ENCODE measurements around the gene MUC6.

MUC6 gene

DNA sequence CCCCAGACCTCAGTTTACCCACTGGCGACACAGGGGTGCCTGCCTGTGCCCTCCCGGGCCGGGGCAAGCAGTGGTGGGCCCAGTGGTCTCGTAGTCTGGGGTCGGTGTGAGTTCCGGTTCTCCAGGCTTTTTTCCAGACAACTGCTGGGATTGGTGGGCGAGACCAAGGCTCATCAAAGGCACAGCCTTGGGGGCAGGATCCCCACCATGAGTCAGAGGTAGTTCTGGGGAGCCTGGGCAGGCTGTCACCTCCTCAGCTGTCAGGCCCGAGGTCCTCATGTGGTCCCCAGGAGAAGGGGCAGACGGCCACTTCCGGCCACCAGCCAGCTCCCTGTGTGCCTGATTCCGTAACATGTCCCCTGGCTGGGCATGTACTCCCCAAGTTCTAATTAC, 37.3 kb upstream of the MUC6 start:
- FAIRE-seq (no peak), DNase-seq (ENCODE audit: insufficient read length, low spot score) (no peak)

DNA sequence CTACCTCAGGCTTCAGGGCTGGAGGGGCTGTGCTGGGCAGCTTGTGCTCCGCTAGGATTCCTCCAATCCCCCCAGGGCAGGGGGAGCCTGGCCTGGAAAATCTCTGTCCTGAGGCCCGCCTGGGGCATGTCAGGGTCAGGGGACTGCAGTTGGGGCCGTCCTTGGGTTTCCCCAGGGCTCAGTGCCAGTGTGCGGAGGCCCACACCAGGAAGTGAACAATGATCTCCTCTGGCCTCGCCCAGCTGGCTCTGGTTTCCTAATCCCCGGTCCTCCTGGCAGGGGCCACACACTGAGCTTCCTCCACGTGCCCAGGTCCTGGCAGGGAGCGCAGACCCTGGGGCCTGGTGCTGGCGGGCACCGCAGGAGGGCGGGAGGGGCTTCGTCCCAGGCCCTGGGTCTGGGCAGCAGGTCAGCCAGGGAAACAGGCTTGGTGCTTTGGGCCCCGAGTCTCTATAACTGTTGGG, 36.8 kb upstream of the MUC6 start:
- DNase-seq (ENCODE audit: insufficient read length, low spot score), result peak; percentile 61
- peak; percentile 75 for FAIRE-seq

DNA sequence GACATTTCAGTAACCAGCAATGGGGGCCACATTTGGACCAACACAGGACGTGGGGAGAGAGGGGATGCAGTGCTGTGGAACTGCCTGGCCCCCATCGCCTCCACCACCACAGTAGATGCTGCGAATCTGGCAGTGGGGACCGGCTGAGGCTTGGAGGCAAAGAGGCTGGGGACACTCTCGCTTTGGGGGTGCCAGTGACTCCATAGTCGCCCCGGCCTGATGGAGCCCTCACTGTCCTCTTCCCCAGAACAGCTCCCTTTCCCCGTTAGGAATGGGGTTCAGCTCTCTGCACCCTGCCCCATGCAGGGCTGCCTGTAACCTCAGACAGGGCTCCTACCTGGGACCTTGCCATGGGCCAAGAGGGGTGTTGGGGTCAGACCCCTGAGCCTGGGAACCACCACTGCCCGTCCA, 36.3 kb upstream of the MUC6 start:
- FAIRE-seq, result no peak
- DNase-seq (ENCODE audit: insufficient read length, low spot score), result no peak

DNA sequence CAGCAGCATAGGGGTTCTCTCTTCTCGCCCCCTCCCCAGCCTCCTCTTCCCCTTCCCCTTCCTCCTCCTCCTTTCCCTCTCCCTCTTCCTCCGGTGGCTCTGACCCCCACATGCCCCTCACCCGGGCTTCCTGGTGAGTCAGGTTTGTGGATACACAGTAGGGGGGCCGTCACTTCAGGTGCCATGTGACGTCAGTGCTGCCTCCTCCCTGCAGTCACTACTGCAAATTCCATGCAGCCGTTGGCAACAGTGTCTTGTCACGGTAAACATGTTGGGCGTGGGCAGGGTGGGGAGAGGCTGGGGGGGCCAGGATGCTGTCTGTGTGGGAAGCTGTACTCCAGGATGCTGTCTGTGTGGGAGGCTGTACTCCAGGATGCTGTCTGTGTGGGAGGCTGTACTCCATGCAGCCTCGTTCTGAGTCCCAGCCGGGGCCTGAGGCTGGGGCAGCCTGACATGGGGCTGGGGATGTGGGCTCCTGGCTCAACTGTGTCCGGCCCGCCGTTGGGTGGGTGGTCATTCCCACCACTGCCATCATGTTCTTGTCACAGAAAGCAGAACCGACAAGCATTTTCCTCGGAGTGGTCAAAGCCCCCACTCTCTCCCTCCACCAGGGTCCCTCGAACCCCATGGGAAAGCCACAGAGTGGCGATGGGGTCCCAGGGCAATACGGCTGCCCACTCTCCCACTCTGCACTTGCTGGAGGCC, 35.8 kb upstream of the MUC6 start:
- peak; percentile 91 for FAIRE-seq

DNA sequence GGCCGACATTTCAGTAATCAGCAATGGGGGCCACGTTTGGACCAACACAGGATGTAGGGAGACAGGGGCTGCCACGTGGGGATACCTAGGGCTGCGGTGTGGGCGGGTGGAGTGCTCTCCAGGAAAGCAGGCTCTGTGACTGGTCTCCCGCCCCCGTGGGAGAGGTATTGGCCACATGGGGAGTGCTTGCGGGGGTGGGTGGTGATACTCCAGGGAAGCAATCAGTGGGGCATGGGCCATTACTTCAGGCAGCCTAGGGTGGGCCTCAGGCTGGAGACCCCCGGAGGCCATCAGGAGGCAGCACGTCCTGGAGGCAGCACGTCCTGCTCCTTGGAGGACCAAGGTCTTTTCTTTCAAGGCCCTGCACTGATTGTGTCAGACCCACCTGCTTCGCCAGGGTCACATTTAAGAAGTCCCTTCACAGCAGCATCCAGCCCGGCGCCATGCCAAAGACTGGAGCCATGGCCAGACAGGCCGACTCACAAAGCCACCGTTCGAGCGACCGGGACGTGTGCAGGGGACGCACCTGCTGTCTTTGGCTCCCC, 35.1 kb upstream of the MUC6 start:
- FAIRE-seq, result no peak
- no peak for DNase-seq (ENCODE audit: insufficient read length, low spot score)

More for the DNA sequence above, 35.8 kb upstream of the MUC6 start:
- peak; percentile 69 for DNase-seq (ENCODE audit: insufficient read length, low spot score)

DNA sequence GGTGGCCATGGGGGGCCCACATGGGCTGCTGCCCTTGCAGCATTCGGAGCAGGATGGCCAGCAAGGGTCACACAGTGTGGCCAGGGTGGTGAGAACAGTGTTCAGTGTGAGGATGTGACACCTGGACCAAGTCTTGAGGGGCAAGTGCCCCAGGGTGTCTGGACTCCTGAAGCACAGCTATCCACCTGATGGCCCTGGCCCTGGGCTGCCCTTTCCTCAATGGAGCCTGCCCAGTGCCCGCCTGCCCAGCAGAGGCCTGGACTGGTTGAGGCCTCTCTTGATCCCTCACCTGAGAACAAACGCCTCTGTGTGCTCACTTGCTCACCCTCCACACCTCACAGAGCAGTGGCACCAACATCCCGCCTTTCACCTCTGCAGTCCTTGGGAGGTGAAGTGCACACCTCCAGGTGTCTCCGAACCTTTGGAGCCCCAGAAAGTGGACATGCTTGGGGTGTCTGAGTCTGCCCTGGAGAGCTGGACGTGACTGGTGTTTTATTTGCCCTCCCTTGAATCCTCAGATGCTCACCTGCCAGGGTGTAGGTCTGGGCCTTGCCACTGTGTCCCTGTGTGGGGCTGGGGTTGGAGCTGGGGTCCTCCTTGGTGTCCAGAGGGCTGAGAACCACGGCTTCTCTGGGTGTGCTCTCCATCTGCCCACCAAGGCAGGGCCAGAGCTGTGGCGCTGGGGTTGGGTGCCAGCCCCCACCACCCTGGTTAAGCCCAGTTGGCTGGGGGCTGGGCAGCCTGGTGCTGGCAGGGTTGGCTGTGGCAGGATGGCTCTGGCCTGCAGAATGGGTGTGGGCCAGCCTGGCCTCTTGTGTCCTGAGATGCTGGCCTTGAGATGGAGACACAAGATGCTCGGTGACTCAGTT, 34.3 kb upstream of the MUC6 start:
- FAIRE-seq (peak; percentile 9), DNase-seq (ENCODE audit: insufficient read length, low spot score) (no peak)

DNA sequence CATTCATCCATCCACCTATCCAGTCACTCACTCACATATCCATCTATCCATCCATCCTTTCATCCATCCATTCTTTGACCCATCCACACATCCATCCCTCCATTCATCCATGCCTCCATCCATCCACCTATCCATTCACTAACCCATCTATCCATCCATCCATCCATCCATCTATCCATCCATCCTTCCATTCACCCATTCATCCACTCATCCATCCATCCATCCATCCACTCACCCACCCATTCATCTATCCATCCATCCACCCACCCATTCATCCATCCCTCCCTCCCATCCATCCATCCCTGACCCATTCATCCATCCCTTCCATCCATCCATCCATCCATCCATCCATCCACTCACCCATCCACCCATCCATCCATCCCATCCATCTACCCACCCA, 33.2 kb upstream of the MUC6 start:
- no peak for DNase-seq (ENCODE audit: insufficient read length, low spot score)
- FAIRE-seq, result no peak

DNA sequence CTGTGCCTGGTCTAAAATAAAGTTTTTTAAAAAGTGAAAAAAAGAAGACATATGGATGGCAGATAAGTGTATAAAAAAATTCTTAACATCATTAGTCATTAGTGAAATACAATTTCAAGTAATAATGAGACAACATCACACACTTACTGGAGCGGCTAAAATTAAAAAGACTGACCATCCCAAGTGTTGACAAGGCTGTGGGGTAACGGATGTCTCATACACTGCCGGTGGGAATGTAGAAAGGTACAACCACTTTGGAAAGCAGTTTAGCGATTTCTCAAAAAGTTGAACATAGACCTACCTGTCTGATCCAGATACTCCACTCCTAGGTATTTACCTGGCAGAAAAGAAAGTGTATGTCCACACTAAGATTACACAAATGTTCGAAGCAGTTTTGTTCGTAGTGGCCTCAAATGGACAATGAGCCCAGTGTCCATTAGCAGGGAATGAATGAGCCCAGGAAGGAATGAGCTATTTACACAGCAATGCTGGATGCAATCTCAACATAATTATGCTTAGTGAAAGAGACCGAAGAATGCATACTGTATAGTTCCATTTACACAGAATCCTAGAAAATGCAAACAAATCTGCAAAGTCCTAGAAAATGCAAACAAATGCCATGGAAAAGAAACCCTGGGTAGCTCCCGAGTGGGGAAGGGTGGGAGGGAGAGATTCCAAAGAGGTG, 31.4 kb upstream of the MUC6 start:
- DNase-seq (ENCODE audit: insufficient read length, low spot score), result no peak
- FAIRE-seq, result no peak

DNA sequence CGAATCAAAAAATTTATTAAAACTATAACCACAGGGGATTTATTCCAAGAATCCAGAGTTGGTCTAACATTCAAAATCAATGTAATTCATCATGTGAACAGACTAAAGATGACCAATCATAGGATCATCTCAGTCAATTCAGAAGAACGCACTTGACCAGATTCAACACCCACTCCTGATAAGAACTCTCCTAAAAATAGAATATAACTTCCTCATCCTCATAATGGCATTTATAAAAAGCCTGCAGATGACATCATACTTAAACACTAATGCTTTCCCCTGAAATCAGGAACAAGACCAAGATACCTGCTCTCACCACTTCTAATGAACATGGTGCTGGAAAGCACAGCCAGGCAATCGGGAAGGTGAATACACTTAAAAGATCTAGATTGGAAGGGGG, 27.6 kb upstream of the MUC6 start:
- FAIRE-seq, result no peak
- no peak for DNase-seq (ENCODE audit: insufficient read length, low spot score)

DNA sequence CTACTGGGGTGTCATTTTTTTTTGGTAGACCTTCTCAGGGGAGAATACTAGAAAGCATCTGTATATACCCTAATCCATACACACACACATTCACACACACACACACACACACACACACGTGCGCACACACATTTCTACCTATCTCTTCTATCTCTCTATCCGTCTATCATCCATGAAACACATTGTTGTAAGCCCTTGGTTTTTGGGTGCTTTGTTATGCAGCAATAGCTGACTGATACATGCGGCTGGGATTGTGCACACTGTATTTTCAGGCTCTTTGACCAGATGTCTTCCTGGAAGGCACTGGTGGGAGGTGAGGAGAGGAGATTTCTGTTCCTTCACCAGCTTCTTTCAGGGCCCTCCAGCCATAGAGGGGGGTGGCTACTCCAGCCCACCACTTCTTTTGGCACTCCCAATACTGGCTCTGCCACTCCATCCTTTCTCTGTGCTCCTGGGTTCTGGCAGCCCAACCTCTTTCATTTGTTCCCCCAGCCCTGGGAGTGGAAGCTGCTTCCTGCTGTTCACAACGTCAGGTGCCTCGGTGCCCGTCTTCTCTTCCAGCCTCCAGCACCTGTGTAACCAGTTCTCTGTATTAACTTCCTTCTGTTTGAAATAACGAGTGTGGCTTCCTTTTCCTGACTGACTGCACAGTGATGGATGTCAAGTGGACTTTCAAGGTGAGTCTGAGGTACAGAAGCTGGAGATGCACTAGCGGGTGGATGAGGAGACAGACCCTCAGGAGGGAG, 25.7 kb upstream of the MUC6 start:
- no peak for DNase-seq (ENCODE audit: insufficient read length, low spot score)
- no peak for FAIRE-seq

DNA sequence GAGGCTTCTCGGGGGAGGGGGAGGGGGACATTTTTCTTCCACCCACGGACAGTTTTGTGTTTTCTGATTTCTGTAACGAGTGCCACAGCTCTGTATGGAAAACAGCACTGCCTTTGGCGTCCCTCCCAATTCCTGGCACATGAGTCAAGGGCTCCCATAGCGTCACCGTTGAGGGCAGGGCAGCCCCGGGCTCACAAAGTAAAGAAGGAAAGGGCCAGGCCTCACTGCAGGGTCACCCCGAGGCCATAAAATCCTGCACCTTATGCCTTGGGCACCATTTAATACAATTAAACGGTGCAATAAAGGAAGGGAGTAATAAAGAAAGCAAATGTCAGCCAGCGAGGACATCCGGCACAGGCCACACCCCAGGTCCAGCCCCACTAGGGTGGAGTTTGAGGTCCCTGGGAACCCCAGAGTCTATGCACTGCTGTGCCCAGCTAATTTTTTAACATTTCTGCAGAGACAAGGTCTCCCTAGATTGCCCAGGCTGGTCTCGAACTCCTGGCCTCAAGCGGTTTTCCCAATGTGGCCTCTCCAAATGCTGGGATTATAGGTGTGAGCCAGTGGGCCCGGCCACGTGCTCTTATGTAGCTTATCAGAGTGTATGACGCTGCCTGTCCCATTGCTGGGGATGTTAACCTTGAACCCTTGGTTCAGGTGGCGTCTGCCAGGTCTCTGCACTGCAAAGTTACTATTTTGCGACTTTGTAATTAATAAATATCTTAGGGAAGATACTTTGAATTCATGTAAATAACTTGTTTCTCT, 24.5 kb upstream of the MUC6 start:
- DNase-seq (ENCODE audit: insufficient read length, low spot score) (peak; percentile 78), FAIRE-seq (peak; percentile 74)

DNA sequence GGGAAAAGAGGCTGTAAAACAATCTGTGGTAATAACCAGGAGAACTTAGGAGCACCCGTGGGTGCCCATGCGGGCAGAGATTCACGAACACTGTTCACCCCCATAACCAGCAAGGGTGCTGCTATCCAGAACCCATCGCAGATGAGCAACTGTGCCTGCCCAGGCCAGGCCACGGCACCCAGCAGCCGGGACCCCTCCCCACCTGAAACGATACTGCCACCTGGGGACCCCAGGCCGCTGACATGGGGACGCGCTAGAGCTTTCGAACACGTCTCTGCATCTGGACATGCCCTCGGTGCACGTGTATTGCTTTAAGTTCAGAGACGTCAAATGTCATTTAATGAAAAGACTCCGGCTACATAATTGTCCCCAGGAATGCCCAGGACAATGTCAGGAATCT, 23.9 kb upstream of the MUC6 start:
- DNase-seq (ENCODE audit: insufficient read length, low spot score), result no peak
- FAIRE-seq, result no peak

DNA sequence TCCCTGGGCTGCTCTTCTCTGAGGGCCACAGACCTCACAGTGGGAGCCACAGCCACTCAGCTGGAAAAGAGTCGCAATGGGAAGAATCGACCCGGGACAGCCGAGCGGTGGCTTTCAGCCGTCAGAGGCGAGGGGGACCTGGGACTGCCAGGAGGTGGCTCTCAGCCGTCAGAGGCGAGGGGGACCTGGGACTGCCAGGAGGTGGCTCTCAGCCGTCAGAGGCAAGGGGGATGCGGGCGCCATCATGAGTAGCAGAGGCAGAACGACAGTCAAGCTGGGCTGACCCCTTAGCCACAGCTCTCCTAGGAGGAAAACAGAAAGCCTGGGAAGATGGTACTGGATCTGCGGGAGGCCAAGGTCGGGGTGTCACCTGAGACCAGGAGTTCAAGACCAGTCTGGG, 23.2 kb upstream of the MUC6 start:
- DNase-seq (ENCODE audit: insufficient read length, low spot score) (no peak), FAIRE-seq (no peak)

DNA sequence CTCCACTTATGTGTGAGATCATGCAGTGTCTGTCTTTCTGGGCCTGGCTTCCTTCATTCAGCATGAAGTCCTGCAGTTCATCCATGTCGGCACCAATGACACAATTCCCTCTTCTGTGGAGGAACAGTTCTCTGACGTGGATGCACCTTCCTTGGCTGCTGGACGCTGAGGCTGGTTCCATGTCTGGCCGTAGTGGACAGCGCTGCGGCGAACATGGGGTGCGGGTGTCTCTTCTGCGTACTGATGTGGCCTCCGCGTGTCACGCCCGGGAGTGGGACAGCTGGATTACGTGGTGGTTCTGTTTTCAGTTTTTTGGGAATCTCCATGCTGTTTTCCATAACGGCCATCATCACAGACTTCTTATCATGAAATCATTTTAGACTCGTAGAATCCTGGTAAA, 21.3 kb upstream of the MUC6 start:
- DNase-seq (ENCODE audit: insufficient read length, low spot score) (no peak), FAIRE-seq (no peak)

DNA sequence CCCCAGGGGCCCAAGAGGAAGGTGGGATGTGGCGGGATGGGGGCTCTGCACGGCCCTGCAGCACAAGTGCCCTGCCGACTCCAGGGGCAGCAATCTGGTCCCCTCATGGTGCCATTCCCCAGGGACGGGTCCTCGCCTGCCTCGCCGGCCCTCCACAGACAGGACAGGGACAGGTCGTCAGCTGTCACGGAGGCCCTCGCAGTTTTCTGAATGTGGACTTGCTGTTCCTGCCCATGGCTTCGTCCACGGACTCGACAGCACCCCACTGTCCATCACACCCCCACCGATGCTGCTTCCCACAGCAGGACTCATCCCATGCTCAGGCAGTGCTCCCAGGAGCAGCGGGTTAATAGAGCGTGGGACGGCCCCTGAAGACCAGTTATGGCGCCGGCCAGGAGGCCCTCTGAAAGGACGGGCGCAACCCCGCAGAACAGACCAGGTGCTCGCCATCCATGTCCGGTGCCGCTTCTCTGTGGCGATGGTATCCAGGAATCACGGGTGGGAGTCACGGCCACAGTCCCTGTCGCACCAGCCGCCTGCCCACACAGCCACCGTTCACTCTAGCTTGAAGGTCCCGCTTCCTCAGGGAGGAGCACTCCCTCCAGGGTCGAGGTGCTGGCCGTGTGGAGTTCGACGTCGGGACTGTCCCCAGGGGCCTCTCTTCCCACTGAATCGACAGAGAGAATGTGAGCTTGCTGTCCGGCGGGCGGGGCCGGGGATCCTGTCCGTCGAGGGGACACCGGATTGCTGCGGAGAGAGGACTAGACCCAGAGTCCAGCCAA, 19.7 kb upstream of the MUC6 start:
- DNase-seq (ENCODE audit: insufficient read length, low spot score) (no peak), FAIRE-seq (no peak)

DNA sequence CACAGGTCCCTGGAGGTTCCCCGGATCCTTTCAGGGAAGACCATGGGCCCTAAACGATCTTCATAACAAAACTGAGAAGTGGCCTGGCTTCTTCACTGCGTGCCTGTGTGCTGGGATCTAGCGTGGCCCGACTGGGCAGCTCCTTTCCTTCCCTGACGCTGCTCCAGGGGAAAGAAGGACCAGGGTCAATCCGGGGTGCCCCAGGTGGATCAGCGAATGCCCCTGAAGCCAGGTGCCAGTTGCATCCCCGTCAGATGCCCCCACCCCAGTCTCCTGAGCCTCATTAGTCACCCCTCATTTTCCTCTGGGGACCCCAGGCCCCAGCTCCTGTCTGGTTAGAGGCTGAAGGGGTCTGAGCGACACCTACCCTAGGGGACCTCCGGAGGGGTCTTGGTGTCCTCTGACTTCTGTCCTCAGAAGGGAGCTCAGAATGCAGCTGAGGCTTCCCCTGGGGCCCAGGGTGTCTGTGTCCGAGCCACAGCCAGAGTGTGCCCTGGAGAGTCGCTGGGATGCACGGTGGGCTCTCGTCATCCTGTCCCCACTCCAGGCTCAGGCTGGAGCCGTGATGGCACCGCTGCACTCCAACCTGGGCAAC, 18.7 kb upstream of the MUC6 start:
- FAIRE-seq (no peak), DNase-seq (ENCODE audit: insufficient read length, low spot score) (no peak)

DNA sequence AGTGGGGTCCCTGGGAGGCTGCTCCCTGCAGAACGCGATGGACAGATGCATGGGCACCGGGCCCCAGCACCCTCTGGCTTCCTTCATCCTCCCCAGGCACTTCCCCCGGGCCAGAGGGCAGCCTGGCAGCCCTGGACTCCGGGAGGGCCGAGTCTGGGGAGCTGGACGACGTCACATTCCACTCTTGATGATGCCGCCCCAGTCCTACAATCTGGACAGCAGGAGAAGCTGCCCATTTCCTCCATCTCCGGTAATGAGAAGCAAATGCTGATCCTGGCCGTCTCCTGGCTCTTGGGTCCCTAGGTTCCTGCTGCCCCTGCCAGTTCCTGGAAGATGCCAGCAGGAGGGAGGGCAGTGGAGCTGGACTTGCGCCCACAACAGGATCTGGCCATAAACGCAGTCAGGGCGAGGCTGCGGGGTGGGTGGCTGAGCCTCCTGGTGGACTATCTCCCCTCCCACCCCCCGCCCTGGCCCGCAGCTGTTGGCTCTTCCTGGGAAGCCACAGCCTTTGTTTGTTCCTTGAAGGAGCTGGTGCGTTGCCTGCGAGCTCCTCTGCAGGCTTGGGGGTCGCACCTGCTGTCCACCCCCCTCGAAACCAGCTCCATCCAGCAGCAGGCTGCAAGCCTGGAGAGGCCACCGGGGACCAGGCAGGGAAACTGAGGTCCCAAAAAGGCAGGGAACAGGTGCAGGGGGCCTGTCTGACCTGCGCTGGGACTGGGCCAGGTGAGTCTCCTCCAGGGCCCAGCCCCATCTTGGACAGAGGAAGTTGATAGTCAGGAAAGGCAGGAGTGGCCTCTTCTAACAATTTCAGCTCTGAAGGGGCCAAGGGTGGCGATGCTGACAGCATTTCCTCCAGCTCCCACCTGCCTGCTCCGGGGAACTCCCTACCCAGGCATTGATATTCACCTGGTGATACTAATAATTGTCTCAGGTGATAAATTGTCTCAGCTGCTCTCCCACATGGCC, 17.9 kb upstream of the MUC6 start:
- no peak for DNase-seq (ENCODE audit: insufficient read length, low spot score)
- no peak for FAIRE-seq
